Measurements from ENCODE around the gene WNT10A.

WNT10A gene

DNA sequence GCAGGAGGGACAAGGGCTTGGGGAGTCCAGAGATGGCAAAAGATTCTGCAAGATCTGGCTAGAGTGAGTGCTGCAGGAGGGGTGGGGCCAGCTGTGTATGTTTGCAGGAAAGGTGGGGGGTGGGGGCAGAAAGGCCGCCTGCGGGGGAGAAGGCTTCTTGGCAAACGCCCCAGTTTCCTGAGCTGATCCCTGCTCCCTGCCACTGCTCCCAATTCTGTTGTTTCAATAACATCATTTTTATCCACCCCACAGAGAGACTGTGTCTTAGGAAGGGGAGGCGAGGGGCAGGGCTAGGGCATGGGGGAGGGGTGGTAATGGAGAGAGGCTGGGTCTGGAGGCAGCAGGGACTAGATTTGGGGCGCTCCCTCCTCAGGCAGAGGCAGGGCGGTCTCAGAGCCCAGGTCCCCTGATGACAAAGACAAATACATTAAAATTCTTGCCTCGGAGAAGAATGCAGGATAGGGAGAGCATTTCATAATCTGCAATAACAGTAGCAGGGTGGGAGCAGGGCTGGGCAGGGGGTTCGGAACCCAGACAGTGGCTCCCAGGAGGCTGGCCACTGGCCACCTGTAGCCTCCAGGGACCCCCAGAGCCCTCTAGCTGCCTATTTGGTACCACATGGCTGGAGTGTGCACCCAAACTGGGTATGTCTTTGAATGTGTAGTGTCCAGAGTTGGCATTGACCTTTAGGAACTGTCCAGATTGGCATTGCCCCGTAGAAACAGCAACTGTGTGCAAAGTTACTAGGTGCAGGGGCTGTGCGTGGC, 23.1 kb upstream of the WNT10A start:
- DNase-seq (ENCODE audit: extremely low read depth in 1 of 2, low read depth in 1 of 2) = no peak

DNA sequence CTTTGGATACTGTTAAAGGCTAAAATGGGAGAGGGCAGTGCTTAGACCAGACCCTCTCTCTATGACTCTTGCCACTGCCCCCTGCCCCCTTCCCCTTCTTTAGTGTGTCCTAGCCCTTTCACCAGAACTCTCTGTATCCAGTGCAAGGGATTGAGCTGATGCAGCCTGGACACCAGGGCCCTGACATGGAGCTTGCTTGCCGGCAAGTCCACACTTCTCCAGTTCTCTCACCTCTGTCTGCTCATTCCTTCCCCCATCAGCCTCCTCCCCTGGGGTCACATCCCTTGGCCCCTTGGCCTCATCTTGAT, 22.6 kb upstream of the WNT10A start:
- no peak for DNase-seq (ENCODE audit: extremely low read depth in 1 of 2, low read depth in 1 of 2)

DNA sequence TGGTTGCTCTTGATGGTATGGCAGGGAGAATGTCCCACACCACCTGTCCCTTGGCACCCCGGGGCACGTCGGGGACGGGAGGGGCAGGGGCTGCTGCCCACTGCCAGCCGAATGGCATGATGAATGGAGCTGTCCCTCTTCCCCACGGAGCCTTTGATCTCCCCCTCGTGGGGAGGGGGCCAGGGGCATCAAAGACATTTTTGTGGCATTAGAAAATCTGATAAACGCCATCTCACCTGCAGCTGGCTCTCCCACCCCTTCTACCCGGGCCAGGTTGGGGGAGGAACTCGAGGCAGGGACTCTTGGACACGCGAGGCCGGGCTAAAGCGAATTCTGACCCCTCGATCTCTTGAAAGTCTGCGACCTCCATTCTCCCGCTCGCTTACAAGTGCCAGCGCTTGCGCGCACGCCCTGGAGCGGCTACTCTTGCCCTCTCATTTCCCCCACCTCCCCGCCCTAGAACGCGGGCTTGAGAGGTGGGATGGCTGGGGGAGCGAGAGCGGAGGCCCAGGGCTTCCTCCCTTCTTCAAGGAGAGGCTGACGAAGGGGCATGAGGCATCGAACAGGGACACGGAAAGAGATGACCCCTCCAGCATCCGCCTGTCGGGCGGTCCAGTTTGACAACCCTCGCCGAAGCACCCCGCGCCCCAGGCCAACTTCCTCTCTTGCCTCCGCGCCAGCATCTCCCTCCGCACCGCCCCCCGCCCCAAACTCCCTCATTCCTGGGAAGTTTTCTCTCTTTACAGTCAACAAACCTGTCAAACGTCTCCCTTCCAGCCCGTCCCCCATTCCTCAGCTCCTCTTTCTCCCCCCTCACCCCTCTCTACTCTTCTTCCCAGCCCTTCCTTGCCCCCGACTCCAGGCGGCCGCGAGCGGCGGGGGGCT, 21.7 kb upstream of the WNT10A start:
- DNase-seq (ENCODE audit: extremely low read depth in 1 of 2, low read depth in 1 of 2) = no peak

DNA sequence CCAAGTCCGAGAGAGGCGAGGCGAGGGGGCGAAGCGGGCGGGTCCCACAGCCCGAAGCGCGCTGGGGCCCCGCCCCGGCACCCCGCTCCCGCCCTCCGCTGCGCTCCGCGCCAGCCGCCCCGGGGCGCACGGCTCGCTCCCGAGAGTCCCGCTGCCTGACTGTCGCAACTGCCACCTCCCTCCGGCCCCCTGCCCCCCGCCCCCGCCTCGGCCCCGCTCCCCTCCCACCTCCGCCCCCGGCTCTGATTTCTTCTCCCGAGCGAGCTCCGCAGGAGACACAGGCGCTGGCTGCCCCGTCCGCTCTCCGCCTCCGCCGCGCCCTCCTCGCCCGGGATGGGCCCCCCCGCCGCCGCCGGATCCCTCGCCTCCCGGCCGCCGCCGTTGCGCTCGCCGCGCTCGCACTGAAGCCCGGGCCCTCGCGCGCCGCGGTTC, 21.1 kb upstream of the WNT10A start, which contains the start of gene WNT6:
WNT6 (plus strand) TSS at position 250 of the 432 bp plus-strand sequence. CDS start 233 bp downstream, outside the sequence.
- no peak for DNase-seq (ENCODE audit: extremely low read depth in 1 of 2, low read depth in 1 of 2)

DNA sequence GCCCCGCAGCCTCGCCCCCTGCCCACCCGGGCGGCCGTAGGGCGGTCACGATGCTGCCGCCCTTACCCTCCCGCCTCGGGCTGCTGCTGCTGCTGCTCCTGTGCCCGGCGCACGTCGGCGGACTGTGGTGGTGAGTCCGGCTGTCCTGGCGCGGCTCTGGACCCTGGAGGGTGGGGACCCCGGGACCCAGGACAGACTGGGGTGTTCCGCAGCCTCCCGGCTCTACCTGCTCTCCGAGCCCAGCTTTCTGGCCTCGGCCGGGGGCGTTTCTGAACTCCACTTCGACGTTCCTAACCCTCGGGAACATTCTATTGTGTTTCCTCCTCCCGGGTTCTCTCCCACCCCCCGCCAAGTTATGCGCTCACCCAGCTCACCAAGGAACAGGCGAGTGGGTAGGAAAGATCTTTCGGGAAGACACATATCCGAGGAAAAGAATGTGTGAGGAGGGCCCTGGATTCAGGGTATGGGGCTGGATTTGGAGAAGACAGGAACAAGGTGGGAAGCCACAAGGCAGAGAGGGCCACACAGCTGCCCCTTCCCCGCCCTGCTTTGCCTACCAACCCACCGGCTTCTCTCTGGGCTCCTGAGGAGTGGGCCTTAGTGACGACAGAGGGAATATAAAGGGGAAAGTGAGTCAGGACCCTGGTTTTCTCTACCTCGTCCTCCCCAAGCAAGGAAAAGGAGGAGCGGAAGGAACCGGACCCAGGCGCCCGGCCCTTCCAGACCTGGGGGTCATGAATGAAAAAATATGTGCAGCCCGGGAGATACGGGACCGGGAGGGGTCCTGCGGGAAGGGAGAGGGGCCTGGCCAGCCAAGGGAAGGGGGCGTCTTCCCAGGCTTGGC, 20.4 kb upstream of the WNT10A start:
- no peak for DNase-seq (ENCODE audit: extremely low read depth in 1 of 2, low read depth in 1 of 2)

DNA sequence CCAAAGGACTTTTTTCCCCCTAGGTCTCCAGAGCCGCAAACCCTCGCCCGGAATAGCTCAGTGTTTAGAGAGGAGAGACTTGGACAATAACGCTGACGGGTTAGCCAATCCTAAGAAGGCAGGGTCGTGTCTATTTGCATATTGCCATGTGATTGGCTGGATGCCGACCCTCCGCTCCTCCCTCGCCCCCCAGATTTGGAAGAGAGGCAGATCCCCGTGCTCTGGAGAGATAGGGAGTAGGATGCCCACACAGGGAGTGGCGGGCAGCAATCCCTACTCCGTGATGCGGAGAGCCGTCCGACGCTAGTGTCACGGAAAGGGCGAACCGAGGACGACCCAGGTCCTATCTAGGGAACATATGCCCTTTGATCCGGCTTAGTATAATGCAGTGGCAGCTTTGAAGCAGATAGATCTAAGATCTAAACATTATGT, 19.7 kb upstream of the WNT10A start:
- no peak for DNase-seq (ENCODE audit: extremely low read depth in 1 of 2, low read depth in 1 of 2)

DNA sequence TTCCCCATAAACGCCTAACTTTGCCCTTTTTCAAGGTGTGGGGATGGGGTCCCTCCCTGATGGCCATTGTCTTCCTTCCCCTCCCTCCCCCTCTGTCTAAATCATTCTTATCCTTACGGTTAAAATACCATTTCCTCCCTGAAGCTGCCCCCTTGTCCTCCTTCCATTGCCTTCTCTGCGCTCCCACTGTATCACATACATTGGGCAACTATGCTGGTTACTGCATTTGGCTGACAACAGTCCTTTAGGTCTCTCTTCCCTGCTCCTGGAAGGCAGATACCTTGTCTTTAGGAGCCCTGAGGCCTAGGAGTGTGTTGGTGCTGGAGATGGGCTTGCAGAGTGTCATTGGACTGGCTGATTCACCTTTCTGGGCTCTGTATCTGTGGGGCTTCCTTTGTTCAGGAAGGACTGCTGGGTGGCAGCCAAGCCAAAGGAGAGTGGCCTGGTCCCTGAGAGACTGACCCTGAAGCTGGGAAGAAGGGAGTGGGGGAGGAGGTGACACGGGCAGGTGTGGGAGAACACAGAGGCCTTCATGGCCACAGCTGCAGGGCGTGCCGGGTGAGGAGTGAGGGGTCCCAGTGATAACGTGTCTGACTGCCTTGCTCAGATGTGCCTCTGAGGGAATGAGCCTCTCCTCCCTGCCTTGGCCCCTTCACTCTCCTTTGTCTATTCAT, 18.9 kb upstream of the WNT10A start:
- DNase-seq (ENCODE audit: extremely low read depth in 1 of 2, low read depth in 1 of 2) = no peak

DNA sequence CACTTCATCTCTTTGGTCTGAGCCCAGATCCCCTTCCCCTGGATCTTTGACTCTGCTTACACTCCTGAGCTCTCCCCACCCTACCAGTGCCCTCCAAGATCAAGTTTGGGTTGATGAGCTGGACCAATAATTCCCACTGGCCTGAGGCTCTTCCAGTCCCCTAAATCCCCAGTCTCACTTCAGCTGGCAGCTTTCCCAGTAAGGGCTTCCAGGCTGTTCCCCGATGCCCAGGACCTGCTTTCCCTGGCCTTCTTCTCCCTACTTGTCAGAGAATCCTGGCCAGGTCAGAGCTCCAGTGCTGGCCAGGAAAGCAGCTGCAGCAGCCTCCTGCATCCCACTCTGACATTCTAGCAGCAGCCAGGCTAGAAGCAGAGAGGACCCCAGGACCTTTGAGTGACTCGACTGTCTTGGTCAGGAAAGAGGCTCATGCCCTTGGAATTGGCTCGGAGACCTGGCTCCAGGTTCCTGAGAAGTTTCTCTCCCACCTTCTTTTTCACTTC, 17.6 kb upstream of the WNT10A start:
- DNase-seq (ENCODE audit: extremely low read depth in 1 of 2, low read depth in 1 of 2) = no peak

DNA sequence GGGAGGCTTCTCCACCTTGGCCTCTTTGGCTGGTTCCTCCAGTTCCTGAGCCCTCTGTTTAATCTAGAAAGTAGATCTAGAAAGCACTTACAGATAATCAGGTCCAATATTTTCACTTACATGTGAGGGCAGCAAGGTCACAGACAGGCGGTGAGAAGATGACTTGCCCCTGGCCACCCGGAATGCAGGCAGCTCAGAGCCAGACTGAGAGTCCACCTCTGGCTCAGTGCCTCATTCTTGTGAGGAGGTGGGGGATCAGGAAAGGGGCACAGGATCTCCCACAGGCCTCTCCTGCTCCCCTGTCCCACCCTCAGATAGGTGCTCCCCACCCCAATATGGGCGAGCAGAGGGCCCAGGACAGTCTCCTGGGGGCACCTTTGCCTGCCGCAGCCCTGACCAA, 15.3 kb upstream of the WNT10A start:
- no peak for DNase-seq (ENCODE audit: extremely low read depth in 1 of 2, low read depth in 1 of 2)

DNA sequence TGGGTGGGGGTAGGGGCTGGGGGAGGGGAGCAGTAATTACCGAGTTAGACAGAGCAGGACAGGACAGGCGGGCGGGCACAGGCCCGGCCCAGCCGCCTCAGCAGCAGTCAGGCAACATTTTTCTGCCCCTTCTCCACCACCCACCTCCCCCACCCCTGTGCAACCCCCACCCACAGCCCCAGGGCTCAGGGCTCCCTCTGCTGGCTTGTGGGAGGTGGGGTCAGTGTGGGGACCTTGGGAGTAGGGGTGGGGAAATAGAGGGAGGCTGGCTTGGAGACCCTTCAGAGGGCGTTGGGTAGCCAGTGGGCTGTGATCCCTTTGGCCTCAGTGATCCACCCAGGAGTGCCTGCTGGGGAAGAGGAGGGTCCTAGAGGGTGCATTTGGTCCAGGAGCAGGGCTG, 14.7 kb upstream of the WNT10A start:
- DNase-seq (ENCODE audit: extremely low read depth in 1 of 2, low read depth in 1 of 2) = no peak

DNA sequence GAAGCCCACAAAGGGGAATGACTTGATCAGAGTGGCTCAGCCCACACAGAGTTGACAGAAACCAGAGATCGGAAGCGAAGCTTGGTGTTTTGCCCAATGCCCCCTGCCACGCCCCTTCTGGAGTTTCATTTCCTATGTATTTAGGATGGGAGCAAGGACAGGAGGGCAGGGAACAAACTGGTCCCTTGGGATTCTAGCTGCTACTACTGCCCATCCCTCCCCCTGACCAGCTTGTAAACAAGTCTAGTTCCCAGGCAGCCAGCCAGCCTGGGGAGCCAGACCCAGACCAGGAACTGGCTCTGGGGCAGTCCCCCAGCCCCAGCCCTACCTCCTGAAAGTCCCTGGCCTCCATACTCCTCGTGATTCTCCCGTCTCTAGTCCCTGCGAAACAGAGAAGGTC, 12.8 kb upstream of the WNT10A start:
- no peak for DNase-seq (ENCODE audit: extremely low read depth in 1 of 2, low read depth in 1 of 2)

DNA sequence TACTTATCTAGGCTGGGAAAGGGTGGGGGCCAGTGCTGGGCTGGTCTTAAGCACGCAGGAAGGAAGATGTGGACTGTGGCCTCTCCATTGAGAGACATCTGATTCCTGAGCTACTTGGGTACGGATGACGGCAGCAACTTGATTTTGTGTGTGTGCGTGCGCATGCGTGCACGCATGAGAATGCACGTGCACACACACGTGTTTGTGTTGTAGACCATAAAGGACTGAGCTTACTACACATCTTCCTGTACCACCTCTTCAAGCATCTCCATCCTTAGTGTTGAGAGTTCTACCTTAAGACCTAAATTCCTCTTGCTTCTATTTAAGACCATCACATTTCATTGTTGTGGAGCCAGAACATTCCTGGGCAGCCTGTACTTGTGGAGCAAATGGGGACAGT, 11.6 kb upstream of the WNT10A start:
- DNase-seq (ENCODE audit: extremely low read depth in 1 of 2, low read depth in 1 of 2) = no peak

DNA sequence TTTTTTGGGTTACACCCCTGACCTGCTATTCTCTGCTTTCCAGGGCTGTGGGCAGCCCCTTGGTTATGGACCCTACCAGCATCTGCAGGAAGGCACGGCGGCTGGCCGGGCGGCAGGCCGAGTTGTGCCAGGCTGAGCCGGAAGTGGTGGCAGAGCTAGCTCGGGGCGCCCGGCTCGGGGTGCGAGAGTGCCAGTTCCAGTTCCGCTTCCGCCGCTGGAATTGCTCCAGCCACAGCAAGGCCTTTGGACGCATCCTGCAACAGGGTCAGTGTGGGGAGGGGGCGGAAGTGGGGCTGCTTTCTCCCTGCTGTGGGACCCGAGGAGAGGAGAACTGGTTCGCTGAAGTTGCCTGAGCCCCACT, 9.7 kb upstream of the WNT10A start:
- DNase-seq (ENCODE audit: extremely low read depth in 1 of 2, low read depth in 1 of 2) = no peak

DNA sequence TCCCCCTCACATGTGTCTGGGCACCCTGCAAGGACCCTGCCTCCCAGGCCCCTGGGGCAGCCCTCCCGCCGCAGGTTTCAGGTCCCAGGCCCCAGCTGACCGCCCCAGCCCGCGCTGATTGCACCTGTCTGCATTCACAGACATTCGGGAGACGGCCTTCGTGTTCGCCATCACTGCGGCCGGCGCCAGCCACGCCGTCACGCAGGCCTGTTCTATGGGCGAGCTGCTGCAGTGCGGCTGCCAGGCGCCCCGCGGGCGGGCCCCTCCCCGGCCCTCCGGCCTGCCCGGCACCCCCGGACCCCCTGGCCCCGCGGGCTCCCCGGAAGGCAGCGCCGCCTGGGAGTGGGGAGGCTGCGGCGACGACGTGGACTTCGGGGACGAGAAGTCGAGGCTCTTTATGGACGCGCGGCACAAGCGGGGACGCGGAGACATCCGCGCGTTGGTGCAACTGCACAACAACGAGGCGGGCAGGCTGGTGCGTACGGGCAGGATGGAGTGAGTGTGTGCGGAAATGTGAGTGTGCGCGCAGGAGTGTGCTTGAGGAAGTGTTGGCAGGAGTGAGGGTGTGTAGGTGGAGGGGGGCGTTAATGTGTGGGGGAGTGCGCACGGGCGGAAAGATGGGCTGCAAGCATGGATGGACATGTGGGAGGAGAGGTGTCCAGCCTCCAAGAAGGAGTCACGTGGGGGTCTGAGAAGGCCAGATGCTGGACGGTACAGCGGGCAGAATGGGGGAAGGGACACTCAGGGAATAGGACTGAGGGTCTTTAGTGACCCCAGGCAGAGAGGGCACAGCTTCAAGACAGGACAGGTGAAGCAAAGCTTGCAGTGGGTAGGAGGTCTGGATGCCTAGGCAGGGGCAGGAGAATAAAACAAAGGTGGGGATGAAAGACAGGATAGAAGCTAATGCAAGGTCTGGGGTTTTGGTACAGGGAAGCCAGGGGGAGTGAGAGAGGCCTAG, 9.0 kb upstream of the WNT10A start:
- no peak for DNase-seq (ENCODE audit: extremely low read depth in 1 of 2, low read depth in 1 of 2)

DNA sequence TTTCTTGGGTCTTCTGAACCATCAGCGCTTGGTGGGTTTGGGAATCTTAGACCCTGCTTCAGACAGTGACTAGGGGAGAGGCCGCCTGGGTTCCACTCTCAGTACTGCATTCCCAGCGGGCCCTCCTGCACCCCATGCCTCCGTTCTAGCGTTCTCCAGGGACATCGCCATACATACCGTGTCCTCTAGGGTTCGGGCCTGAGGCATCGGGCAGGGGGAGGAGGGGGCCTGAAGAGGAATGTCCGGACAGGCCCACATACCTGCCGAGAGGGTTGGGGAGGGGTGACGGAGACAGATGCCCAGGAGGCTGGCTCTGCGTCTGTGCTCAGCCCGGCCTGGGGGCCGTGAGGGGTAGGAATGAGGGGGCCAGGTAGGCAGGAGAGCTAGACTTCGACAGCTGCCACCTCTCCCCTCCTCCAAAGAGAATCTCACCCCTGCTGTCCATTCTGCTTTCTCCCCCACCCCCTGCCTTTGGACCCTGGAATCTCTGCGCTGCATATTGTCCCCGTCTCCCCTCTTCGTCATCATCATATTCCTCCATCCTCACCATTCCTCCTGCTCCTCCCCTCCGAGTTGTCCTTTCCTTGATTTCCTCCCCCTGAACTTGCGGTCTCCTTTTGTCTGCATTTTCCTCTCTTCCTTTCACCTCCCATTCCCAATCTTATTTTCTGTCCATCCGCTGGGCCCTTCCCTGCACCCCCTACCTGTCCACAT, 7.8 kb upstream of the WNT10A start:
- DNase-seq (ENCODE audit: extremely low read depth in 1 of 2, low read depth in 1 of 2) = no peak

DNA sequence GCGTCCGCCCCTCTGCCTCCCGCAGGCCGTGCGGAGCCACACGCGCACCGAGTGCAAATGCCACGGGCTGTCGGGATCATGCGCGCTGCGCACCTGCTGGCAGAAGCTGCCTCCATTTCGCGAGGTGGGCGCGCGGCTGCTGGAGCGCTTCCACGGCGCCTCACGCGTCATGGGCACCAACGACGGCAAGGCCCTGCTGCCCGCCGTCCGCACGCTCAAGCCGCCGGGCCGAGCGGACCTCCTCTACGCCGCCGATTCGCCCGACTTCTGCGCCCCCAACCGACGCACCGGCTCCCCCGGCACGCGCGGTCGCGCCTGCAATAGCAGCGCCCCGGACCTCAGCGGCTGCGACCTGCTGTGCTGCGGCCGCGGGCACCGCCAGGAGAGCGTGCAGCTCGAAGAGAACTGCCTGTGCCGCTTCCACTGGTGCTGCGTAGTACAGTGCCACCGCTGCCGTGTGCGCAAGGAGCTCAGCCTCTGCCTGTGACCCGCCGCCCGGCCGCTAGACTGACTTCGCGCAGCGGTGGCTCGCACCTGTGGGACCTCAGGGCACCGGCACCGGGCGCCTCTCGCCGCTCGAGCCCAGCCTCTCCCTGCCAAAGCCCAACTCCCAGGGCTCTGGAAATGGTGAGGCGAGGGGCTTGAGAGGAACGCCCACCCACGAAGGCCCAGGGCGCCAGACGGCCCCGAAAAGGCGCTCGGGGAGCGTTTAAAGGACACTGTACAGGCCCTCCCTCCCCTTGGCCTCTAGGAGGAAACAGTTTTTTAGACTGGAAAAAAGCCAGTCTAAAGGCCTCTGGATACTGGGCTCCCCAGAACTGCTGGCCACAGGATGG, 7.1 kb upstream of the WNT10A start:
- DNase-seq (ENCODE audit: extremely low read depth in 1 of 2, low read depth in 1 of 2) = no peak

DNA sequence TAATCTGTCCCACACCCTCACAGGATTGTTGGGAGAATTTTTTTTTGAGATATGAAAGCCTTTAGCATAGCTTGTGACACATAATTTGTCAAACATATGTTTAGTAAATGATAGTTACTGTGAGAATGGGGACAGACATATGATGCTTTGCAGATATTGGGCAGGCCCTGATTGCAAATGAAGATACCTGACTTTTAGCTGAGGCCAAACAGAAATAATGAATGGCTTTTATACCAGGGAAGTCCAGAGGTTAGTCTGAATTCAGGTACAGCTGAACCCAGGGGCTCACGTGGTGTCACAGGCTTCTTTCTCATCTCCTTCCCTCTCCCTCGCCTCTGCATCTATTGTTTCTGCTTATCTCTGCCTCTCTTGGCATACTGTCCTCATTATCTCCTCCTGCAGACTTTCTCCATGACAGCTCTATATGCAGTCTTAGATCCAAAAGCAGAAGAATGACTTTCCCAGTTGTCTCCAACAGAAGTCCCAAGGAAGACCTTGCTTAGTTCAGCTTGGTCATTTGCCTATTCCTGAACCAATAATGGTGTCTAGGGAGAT, 4.9 kb upstream of the WNT10A start:
- no peak for DNase-seq (ENCODE audit: extremely low read depth in 1 of 2, low read depth in 1 of 2)
